CD4-positive, alpha-beta T cell (primary cell): Measurements from ENCODE around the gene TEX51. TPM values are rescaled to one million over a fixed set of nuclear protein-coding genes. Genes with fewer than 3 reads are reported as not detected.

ENCODE experiments used
- ATAC-seq: fragments of 200-7000 bp; cut with Tn5 transposase; one replicate; pipeline ENCODE4 v1.10.0; 2022; ENCODE audit warnings: mild to moderate bottlenecking; ENCODE audit not compliant: poor library complexity
- CTCF ChIA-PET: fragments of 350-600 bp; sonication (Branson Sonifier 250); formaldehyde crosslinking; loops from one replicate; lab custom pipeline; 2021; ENCODE audit warnings: antibody characterized with exemption, inconsistent platforms; lab: Charles Lee
- POLR2A ChIA-PET: fragments of 350-600 bp; sonication (Branson Sonifier 250); formaldehyde crosslinking; loops from one replicate; lab custom pipeline; 2021; ENCODE audit warnings: antibody characterized with exemption, inconsistent platforms; lab: Charles Lee
- DNase-seq, 14 experiments: peaks; one replicate each; pipeline ENCODE4 v3.0.0-alpha.2; 2013 to 2020; ENCODE audit warnings: mixed read lengths in 2 of 14
- H3K27ac ChIP-seq, 2 donors: one replicate each; pipeline versions ENCODE4 v1.5.1 to v1.7.0; 2013; ENCODE audit warnings: low read length in 2 of 2, low read depth in 1 of 2, mild to moderate bottlenecking in 1 of 2
- H3K27me3 ChIP-seq, 2 experiments: 1 replicate in 1 of 2; 2 replicates in 1 of 2; pipeline versions ENCODE4 v1.6.1 to v1.7.0; 2013; ENCODE audit warnings: low read length in 2 of 2, control low read depth in 1 of 2, mild to moderate bottlenecking in 1 of 2, moderate library complexity in 1 of 2; ENCODE audit not compliant: insufficient read depth in 2 of 2, control insufficient read depth in 1 of 2
- H3K36me3 ChIP-seq: one replicate; pipeline ENCODE4 v1.6.1; 2013; ENCODE audit warnings: low read length, control low read depth; ENCODE audit not compliant: insufficient read depth
- H3K4me1 ChIP-seq: one replicate; pipeline ENCODE4 v1.6.1; 2013; ENCODE audit warnings: low read length, control low read depth; ENCODE audit not compliant: insufficient read depth
- H3K4me3 ChIP-seq: one replicate; pipeline ENCODE4 v1.5.1; 2013; ENCODE audit warnings: mild to moderate bottlenecking, low read length, moderate library complexity
- H3K9me3 ChIP-seq, 2 experiments: 1 replicate in 1 of 2; 2 replicates in 1 of 2; pipeline versions ENCODE4 v1.6.1 to v1.7.0; 2013; ENCODE audit warnings: low read length in 2 of 2, mild to moderate bottlenecking in 2 of 2, control low read depth in 1 of 2, moderate library complexity in 1 of 2; ENCODE audit not compliant: control insufficient read depth in 1 of 2, insufficient read depth in 1 of 2
- H3K27ac Mint-ChIP-seq: one replicate; pipeline ENCODE4 v1.8.0; 2020; ENCODE audit warnings: mixed read lengths
- H3K27me3 Mint-ChIP-seq: one replicate; pipeline ENCODE4 v1.8.0; 2021; ENCODE audit warnings: mixed read lengths
- H3K36me3 Mint-ChIP-seq: one replicate; pipeline ENCODE4 v1.8.0; 2021; ENCODE audit warnings: low read depth, mixed read lengths
- H3K4me1 Mint-ChIP-seq: one replicate; pipeline ENCODE4 v1.8.0; 2021; ENCODE audit warnings: low read depth, mixed read lengths
- H3K4me3 Mint-ChIP-seq: one replicate; pipeline ENCODE4 v1.8.0; 2020; ENCODE audit warnings: mild to moderate bottlenecking, mixed read lengths
- H3K9me3 Mint-ChIP-seq: one replicate; pipeline ENCODE4 v1.8.0; 2020; ENCODE audit warnings: mixed read lengths
- CTCF ChIP-seq: fragments of 200-600 bp; IDR thresholded peaks from one replicate; pipeline ENCODE4 v1.8.0; 2022; ENCODE audit warnings: antibody characterized with exemption, mild to moderate bottlenecking
- intact Hi-C, 2 experiments: fragments of 100-400 bp; cut with DNase I in 1 of 2; cut with micrococcal nuclease in 1 of 2; formaldehyde crosslinking; loops; one replicate each; pipeline versions ENCODE4 v1.15.1 to v1.9.0; 2023 to 2025; cut with DNase I, micrococcal nuclease
- total RNA-seq, 174 experiments: library from RNA in 2 of 174; stranded (reverse) in 2 of 174; gene quantifications; one replicate each; pipeline ENCODE4 v1.2.3 and lab custom pipeline; 2021 to 2026

TEX51 gene
- total RNA-seq, 2 experiments from 2014 or later = not detected

GRCh38 chr2:126940331-126940730 lies 41.6 kb downstream of the TEX51 start:
- peaks cover 14 to 15% of the 10 kb centered on the region in 2 experiments for H3K27me3 ChIP-seq
- no peaks in the 10 kb centered on the region for H3K4me1 ChIP-seq
- ChIA-PET CTCF (no interaction called here), POLR2A (no interaction called here)
- Mint-ChIP-seq H3K4me3 (no peak overlapping the region), H3K4me1 (no peaks in the 10 kb centered on the region), H3K27ac (no peak overlapping the region), H3K27me3 (peaks cover 55% of the 10 kb centered on the region), H3K9me3 (peaks cover 5% of the 10 kb centered on the region), H3K36me3 (no peaks in the 10 kb centered on the region)
- peaks cover 0 to 8% of the 10 kb centered on the region in 2 experiments for H3K9me3 ChIP-seq
- H3K36me3 ChIP-seq = no peaks in the 10 kb centered on the region
- no peak overlapping the region for H3K27ac ChIP-seq
- no peak for ATAC-seq
- no peak for TF ChIP-seq CTCF
- no peak for DNase-seq
- no peak overlapping the region for H3K4me3 ChIP-seq
- intact Hi-C loops = no loop called here

- H3K4me3 Mint-ChIP-seq = no peak overlapping the region
- DNase-seq (no peak), ATAC-seq (no peak)
- Histone ChIP-seq H3K36me3 (no peaks in the 10 kb centered on the region), H3K4me3 (no peak overlapping the region), H3K9me3 (peaks cover 0 to 8% of the 10 kb centered on the region in 2 experiments), H3K27me3 (peaks cover 14 to 15% of the 10 kb centered on the region in 2 experiments), H3K4me1 (no peaks in the 10 kb centered on the region), H3K27ac (no peak overlapping the region)
- peaks cover 51% of the 10 kb centered on the region for H3K27me3 Mint-ChIP-seq
- H3K4me1 Mint-ChIP-seq = no peaks in the 10 kb centered on the region
- intact Hi-C loops = no loop called here
- POLR2A ChIA-PET = no interaction called here
- H3K36me3 Mint-ChIP-seq = no peaks in the 10 kb centered on the region
- TF ChIP-seq CTCF = no peak
- CTCF ChIA-PET = no interaction called here
- H3K9me3 Mint-ChIP-seq = peaks cover 5% of the 10 kb centered on the region
- H3K27ac Mint-ChIP-seq = no peak overlapping the region
These were observed 43.9 kb downstream of the TEX51 start for GRCh38 chr2:126942427-126943203.

- no peaks in the 10 kb centered on the region for H3K4me1 Mint-ChIP-seq
These were observed 45.1 kb downstream of the TEX51 start for GRCh38 chr2:126943612-126944348.

More at GRCh38 chr2:126943612-126944348, 45.1 kb downstream of the TEX51 start:
- no peak overlapping the region for H3K27ac Mint-ChIP-seq
- DNase-seq (no peak), ATAC-seq (no peak)
- Histone ChIP-seq H3K4me1 (no peaks in the 10 kb centered on the region), H3K9me3 (peaks cover 0 to 8% of the 10 kb centered on the region in 2 experiments), H3K27me3 (peaks cover 14 to 15% of the 10 kb centered on the region in 2 experiments), H3K36me3 (no peaks in the 10 kb centered on the region), H3K27ac (no peak overlapping the region), H3K4me3 (no peak overlapping the region)
- H3K27me3 Mint-ChIP-seq = peaks cover 48% of the 10 kb centered on the region
- H3K36me3 Mint-ChIP-seq = no peaks in the 10 kb centered on the region
- no peak for TF ChIP-seq CTCF
- intact Hi-C loops = no loop called here
- CTCF ChIA-PET = no interaction called here
- POLR2A ChIA-PET = no interaction called here
- peaks cover 5% of the 10 kb centered on the region for H3K9me3 Mint-ChIP-seq
- no peak overlapping the region for H3K4me3 Mint-ChIP-seq
